Measurements from ENCODE around the gene KCTD16. TPM values are rescaled to one million over a fixed set of nuclear protein-coding genes. Genes with fewer than 3 reads are reported as not detected.

The KCTD16 gene
- total RNA-seq, 1 donor = 3.0 TPM

- no peak for TF ChIP-seq CTCF (IDR thresholded peaks at IDR 0.05; ENCODE audit: insufficient read depth, low read depth, low read length)
- DNase-seq (ENCODE audit: low read depth) = no peak
- H3K4me3 ChIP-seq (ENCODE audit: low read depth, low read length) = no peak overlapping the region
Observed at GRCh38 chr5:144433140-144433822, 262.6 kb downstream of the KCTD16 start.

GRCh38 chr5:144433893-144434292 is 263.2 kb downstream of the KCTD16 start:
- DNase-seq (ENCODE audit: low read depth) = no peak
- no peak overlapping the region for H3K4me3 ChIP-seq (ENCODE audit: low read depth, low read length)
- TF ChIP-seq CTCF (IDR thresholded peaks at IDR 0.05; ENCODE audit: insufficient read depth, low read depth, low read length) = no peak

- TF ChIP-seq CTCF (IDR thresholded peaks at IDR 0.05; ENCODE audit: insufficient read depth, low read depth, low read length) = no peak
- DNase-seq (ENCODE audit: low read depth) = no peak
- H3K4me3 ChIP-seq (ENCODE audit: low read depth, low read length) = no peak overlapping the region
Observed at GRCh38 chr5:144436007-144436406, 265.3 kb downstream of the KCTD16 start.

- DNase-seq (ENCODE audit: low read depth) = no peak
- TF ChIP-seq CTCF (IDR thresholded peaks at IDR 0.05; ENCODE audit: insufficient read depth, low read depth, low read length) = no peak
- no peak overlapping the region for H3K4me3 ChIP-seq (ENCODE audit: low read depth, low read length)
Observed at GRCh38 chr5:144438237-144438636, 267.6 kb downstream of the KCTD16 start.

GRCh38 chr5:144448457-144448856 is 277.8 kb downstream of the KCTD16 start:
- DNase-seq (ENCODE audit: low read depth) = no peak
- no peak overlapping the region for H3K4me3 ChIP-seq (ENCODE audit: low read depth, low read length)
- TF ChIP-seq CTCF (IDR thresholded peaks at IDR 0.05; ENCODE audit: insufficient read depth, low read depth, low read length) = no peak

GRCh38 chr5:144451187-144451973 is 280.7 kb downstream of the KCTD16 start:
- no peak for TF ChIP-seq CTCF (IDR thresholded peaks at IDR 0.05; ENCODE audit: insufficient read depth, low read depth, low read length)
- no peak overlapping the region for H3K4me3 ChIP-seq (ENCODE audit: low read depth, low read length)
- DNase-seq (ENCODE audit: low read depth) = peak; percentile 2
